ENCODE data around the gene NDC80.
A peak's percentile ranks its signal among the peaks of the same experiment; 100 is the strongest.

The NDC80 gene

DNA sequence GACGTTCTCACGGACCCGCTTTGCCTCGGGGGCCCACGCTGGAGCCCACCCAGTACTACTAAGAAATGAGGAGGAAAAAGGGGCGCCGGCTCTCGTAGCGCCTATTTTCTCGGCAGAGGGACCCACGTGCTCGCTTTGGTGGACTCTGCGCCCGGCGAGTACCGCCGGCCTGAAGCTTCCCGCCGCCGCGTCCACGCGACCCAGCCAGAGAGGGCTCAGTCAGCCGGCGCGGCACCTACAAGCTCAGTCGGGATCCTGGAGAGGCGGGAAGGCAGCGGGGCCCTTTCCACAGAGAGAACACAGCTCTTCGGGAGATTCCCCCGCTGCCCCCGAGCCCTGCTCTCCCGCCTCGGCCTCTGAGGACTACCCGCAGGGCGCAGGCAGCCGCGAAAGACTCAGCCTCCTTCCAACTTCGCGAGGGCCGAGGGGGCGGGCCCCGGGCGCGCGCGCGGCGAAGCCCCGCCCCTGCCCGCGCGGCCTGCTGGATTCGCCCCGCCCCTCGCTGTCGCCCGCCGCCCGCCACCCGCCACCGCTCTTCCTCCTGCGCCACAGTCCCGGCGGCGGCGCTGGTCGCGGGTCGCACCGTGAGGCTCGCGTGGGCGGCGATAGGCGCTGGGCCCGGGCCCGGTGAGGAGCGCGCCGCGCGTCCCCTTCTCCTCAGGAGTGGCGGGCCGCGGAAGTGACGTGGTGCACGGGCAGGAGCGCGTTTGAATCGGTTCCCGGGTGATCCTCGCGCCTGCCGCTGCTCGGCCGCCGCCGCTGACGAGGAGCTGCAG is 84.0 kb downstream of the NDC80 start, which contains the start of gene SMCHD1 (continued):
- TF ChIP-seq ZNF623 (tag by site-specific recombination; IDR thresholded peaks at IDR 0.05), result no peak; the same call in none of the 2 replicates
- peak; percentile 37; the same call in 1 of the 2 replicates for TF ChIP-seq KLF1 (tag by site-specific recombination; IDR thresholded peaks at IDR 0.05)
- TF ChIP-seq SP3 (tag by site-specific recombination; IDR thresholded peaks at IDR 0.05), result peak; percentile 66
- TF ChIP-seq, protein P1, sequence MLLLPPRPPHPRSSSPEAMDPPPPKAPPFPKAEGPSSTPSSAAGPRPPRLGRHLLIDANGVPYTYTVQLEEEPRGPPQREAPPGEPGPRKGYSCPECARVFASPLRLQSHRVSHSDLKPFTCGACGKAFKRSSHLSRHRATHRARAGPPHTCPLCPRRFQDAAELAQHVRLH (tag by site-specific recombination; IDR thresholded peaks at IDR 0.05), result no peak
- TF ChIP-seq, protein P2, sequence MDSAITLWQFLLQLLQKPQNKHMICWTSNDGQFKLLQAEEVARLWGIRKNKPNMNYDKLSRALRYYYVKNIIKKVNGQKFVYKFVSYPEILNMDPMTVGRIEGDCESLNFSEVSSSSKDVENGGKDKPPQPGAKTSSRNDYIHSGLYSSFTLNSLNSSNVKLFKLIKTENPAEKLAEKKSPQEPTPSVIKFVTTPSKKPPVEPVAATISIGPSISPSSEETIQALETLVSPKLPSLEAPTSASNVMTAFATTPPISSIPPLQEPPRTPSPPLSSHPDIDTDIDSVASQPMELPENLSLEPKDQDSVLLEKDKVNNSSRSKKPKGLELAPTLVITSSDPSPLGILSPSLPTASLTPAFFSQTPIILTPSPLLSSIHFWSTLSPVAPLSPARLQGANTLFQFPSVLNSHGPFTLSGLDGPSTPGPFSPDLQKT (IDR thresholded peaks at IDR 0.05; ENCODE audit: borderline replicate concordance, low read depth, low read length), result no peak
- TF ChIP-seq, protein P3, sequence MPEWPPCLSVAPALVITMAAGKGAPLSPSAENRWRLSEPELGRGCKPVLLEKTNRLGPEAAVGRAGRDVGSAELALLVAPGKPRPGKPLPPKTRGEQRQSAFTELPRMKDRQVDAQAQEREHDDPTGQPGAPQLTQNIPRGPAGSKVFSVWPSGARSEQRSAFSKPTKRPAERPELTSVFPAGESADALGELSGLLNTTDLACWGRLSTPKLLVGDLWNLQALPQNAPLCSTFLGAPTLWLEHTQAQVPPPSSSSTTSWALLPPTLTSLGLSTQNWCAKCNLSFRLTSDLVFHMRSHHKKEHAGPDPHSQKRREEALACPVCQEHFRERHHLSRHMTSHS (tag by site-specific recombination; IDR thresholded peaks at IDR 0.05), result no peak
- TF ChIP-seq ZEB2 (tag by site-specific recombination; IDR thresholded peaks at IDR 0.05), result peak; percentile 59; the same call in 1 of the 2 replicates
- peak; percentile 45; the same call in 1 of the 2 replicates for TF ChIP-seq ZNF423 (tag by site-specific recombination; IDR thresholded peaks at IDR 0.05)
- peak; percentile 76; the same call in 1 of the 2 replicates for TF ChIP-seq SP7 (tag by site-specific recombination; IDR thresholded peaks at IDR 0.05)
- TF ChIP-seq ZIC2 (tag by site-specific recombination; IDR thresholded peaks at IDR 0.05), result peak; percentile 61
- TF ChIP-seq, protein P4, sequence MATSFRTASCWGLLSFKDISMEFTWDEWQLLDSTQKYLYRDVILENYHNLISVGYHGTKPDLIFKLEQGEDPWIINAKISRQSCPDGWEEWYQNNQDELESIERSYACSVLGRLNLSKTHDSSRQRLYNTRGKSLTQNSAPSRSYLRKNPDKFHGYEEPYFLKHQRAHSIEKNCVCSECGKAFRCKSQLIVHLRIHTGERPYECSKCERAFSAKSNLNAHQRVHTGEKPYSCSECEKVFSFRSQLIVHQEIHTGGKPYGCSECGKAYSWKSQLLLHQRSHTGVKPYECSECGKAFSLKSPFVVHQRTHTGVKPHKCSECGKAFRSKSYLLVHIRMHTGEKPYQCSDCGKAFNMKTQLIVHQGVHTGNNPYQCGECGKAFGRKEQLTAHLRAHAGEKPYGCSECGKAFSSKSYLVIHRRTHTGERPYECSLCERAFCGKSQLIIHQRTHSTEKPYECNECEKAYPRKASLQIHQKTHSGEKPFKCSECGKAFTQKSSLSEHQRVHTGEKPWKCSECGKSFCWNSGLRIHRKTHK (tag by site-specific recombination; IDR thresholded peaks at IDR 0.05), result no peak
- TF ChIP-seq ZBTB20 (tag by site-specific recombination; IDR thresholded peaks at IDR 0.05), result no peak
- TF ChIP-seq ZNF76 (tag by site-specific recombination; IDR thresholded peaks at IDR 0.05; ENCODE audit: borderline replicate concordance, low read depth), result peak; percentile 33; the same call in 1 of the 2 replicates
- TF ChIP-seq GLIS1 (tag by site-specific recombination; IDR thresholded peaks at IDR 0.05), result 0 out of 2 replicates have a peak, but pooled peaks have one; percentile 36
- TF ChIP-seq ZNF324 (tag by site-specific recombination; IDR thresholded peaks at IDR 0.05), result peak; percentile 69; the same call in 1 of the 2 replicates
- TF ChIP-seq HOXC10 (CRISPR knock-in tag; IDR thresholded peaks at IDR 0.05), result peak; percentile 88; the same call in 1 of the 2 replicates
- TF ChIP-seq TCF7L2 (IDR thresholded peaks at IDR 0.05; ENCODE audit: borderline replicate concordance, low read depth, low read length), result no peak
- peak; percentile 58; the same call in 1 of the 2 replicates for TF ChIP-seq ZNF2 (tag by site-specific recombination; IDR thresholded peaks at IDR 0.05)
- peak; percentile 80; the same call in 1 of the 2 replicates for TF ChIP-seq ZBTB7A (tag by site-specific recombination; IDR thresholded peaks at IDR 0.05; ENCODE audit: low read depth)
- peak; percentile 80 for TF ChIP-seq KLF16 (tag by site-specific recombination; IDR thresholded peaks at IDR 0.05)
- TF ChIP-seq, protein P5, sequence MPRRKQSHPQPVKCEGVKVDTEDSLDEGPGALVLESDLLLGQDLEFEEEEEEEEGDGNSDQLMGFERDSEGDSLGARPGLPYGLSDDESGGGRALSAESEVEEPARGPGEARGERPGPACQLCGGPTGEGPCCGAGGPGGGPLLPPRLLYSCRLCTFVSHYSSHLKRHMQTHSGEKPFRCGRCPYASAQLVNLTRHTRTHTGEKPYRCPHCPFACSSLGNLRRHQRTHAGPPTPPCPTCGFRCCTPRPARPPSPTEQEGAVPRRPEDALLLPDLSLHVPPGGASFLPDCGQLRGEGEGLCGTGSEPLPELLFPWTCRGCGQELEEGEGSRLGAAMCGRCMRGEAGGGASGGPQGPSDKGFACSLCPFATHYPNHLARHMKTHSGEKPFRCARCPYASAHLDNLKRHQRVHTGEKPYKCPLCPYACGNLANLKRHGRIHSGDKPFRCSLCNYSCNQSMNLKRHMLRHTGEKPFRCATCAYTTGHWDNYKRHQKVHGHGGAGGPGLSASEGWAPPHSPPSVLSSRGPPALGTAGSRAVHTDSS (tag by site-specific recombination; IDR thresholded peaks at IDR 0.05), result no peak; the same call in 1 of the 2 replicates
- peak; percentile 2; the same call in 1 of the 2 replicates for TF ChIP-seq ZFHX2 (tag by site-specific recombination; conservative IDR thresholded peaks at IDR 0.05)
